K562 (cell line): ENCODE data around the gene USP46. TPM values are rescaled to one million over a fixed set of nuclear protein-coding genes. Genes with fewer than 3 reads are reported as not detected.

Experiments used
- ATAC-seq: fragments of 200-7000 bp; cut with Tn5 transposase; 3 replicates; pipeline ENCODE4 v1.9.1; 2020; ENCODE audit warnings: moderate library complexity
- BruUV-seq: library from RNA; stranded (reverse); fragments of 400-500 nt; replicated peaks from 2 replicates; lab custom pipeline; 2021; lab: Mats Ljungman, UMichigan
- CTCF ChIA-PET: fragments of 300-600 bp; formaldehyde crosslinking; extraction: SDS; loops from one replicate; lab custom pipeline; 2021; ENCODE audit warnings: low intra/inter-chr PET ratio; lab: Yijun Ruan, JAX
- POLR2A ChIA-PET: fragments of 300-600, 350-650 bp; sonication (Branson Sonifier 250); formaldehyde crosslinking; extraction: SDS; loops from one replicate; lab custom pipeline; 2021; ENCODE audit warnings: antibody characterized with exemption, inconsistent platforms; lab: Yijun Ruan, JAX
- DNase-seq, 4 experiments: peaks; one replicate each; pipeline versions ENCODE4 v3.0.0 to v3.0.0-alpha.2; 2011 to 2018; ENCODE audit warnings: low spot score in 3 of 4, mixed read lengths in 3 of 4; ENCODE audit errors: extremely low read depth in 1 of 4
- FAIRE-seq: peaks from 2 replicates; lab custom pipeline; 2011; peaks lifted over from hg19 to GRCh38; lab: Jason Lieb, UNC
- H2AFZ ChIP-seq: 2 replicates; pipeline ENCODE4 v1.6.0; 2011; ENCODE audit warnings: low read depth, low read length, control low read depth, inconsistent platforms
- H3K27ac ChIP-seq: fragments of 200-600 bp; 3 replicates; pipeline ENCODE4 v1.8.0; 2011; ENCODE audit warnings: low read depth, mild to moderate bottlenecking, control low read depth, inconsistent platforms, low read length, moderate library complexity, mixed read lengths; ENCODE audit errors: extremely low read depth
- H3K27me3 ChIP-seq, 2 experiments: fragments of 300-600 bp in 1 of 2; 2 replicates in 1 of 2; 3 replicates in 1 of 2; pipeline versions ENCODE4 v1.6.0 to v1.8.0; 2011; ENCODE audit warnings: inconsistent platforms in 2 of 2, low read length in 2 of 2, mild to moderate bottlenecking in 1 of 2, mixed read lengths in 1 of 2, moderate library complexity in 1 of 2; ENCODE audit not compliant: control insufficient read depth in 2 of 2, insufficient read depth in 2 of 2
- H3K36me3 ChIP-seq: fragments of 300-600 bp; 3 replicates; pipeline ENCODE4 v1.8.0; 2011; ENCODE audit warnings: mild to moderate bottlenecking, low read length, inconsistent platforms; ENCODE audit not compliant: control insufficient read depth, insufficient read depth
- H3K4me1 ChIP-seq, 2 experiments: fragments of 200-600 bp in 1 of 2; replicated peaks in 1 of 2; 2 replicates in 1 of 2; 3 replicates in 1 of 2; pipeline versions ENCODE4 v1.5.1 to v1.8.0; 2011; ENCODE audit warnings: inconsistent platforms in 2 of 2, low read length in 2 of 2, mild to moderate bottlenecking in 1 of 2, mixed read lengths in 1 of 2, moderate library complexity in 1 of 2; ENCODE audit not compliant: control insufficient read depth in 2 of 2, insufficient read depth in 2 of 2
- H3K4me2 ChIP-seq: 2 replicates; pipeline ENCODE4 v1.6.1; 2011; ENCODE audit warnings: low read length, control low read depth, inconsistent platforms, mixed read lengths; ENCODE audit not compliant: insufficient read depth
- H3K4me3 ChIP-seq: fragments of 200-600 bp; sonication (generic), shearing (Covaris generic); 2 replicates; pipeline ENCODE4 v1.5.1; 2016; ENCODE audit warnings: control low read depth, inconsistent platforms
- H3K79me2 ChIP-seq: fragments of 200-600 bp; 3 replicates; pipeline ENCODE4 v1.8.0; 2011; ENCODE audit warnings: low read length, inconsistent platforms; ENCODE audit not compliant: control insufficient read depth, insufficient read depth
- H3K9ac ChIP-seq, 2 experiments: 2 replicates each; pipeline versions ENCODE4 v1.6.0 to v1.6.1; 2011; ENCODE audit warnings: low read depth in 2 of 2, low read length in 2 of 2, control low read depth in 1 of 2, inconsistent platforms in 1 of 2, mild to moderate bottlenecking in 1 of 2, mixed read lengths in 1 of 2; ENCODE audit not compliant: insufficient read depth in 1 of 2
- H3K9me1 ChIP-seq: one replicate; pipeline ENCODE4 v1.6.0; 2011; ENCODE audit warnings: inconsistent platforms, mild to moderate bottlenecking, low read length, moderate library complexity; ENCODE audit not compliant: control insufficient read depth, insufficient read depth
- H3K9me3 ChIP-seq: replicated peaks from 2 replicates; pipeline ENCODE4 v1.5.1; 2011; ENCODE audit warnings: low read depth, low read length, inconsistent platforms; ENCODE audit not compliant: control insufficient read depth, insufficient read depth
- H4K20me1 ChIP-seq: replicated peaks from 2 replicates; pipeline ENCODE4 v1.6.1; 2011; ENCODE audit warnings: low read length, inconsistent platforms, mixed read lengths; ENCODE audit not compliant: control insufficient read depth, insufficient read depth
- ARID1B ChIP-seq: fragments of 450-650 bp; IDR thresholded peaks from 2 replicates; pipeline ENCODE4 v1.6.1; 2016; ENCODE audit warnings: antibody characterized with exemption, mild to moderate bottlenecking, inconsistent platforms
- BRF1 ChIP-seq: IDR thresholded peaks from 3 replicates; pipeline ENCODE4 v1.6.1; 2011; ENCODE audit warnings: borderline replicate concordance, mild to moderate bottlenecking; ENCODE audit not compliant: insufficient read length; ENCODE audit errors: extremely low read depth
- DNMT1 ChIP-seq: fragments of 450-650 bp; IDR thresholded peaks from 2 replicates; pipeline ENCODE4 v1.6.1; 2016; ENCODE audit warnings: antibody characterized with exemption, mild to moderate bottlenecking
- FOS ChIP-seq: IDR thresholded peaks from 3 replicates; pipeline ENCODE4 v1.6.1; 2011; ENCODE audit not compliant: insufficient read length; ENCODE audit errors: extremely low read depth
- NR1H2 ChIP-seq: sonication (generic); formaldehyde crosslinking; IDR thresholded peaks from 2 replicates; pipeline ENCODE4 v1.4.0; 2020; ENCODE audit warnings: mild to moderate bottlenecking, missing genetic modification reagents
- NR2F6 ChIP-seq: fragments of 450-650 bp; formaldehyde crosslinking; IDR thresholded peaks from 2 replicates; pipeline ENCODE4 v1.4.0; 2020; ENCODE audit warnings: mild to moderate bottlenecking
- PHF20 ChIP-seq: fragments of 450-650 bp; IDR thresholded peaks from 2 replicates; pipeline ENCODE4 v1.6.1; 2018; ENCODE audit not compliant: partially characterized antibody
- RUNX1 ChIP-seq: sonication (generic); IDR thresholded peaks from 2 replicates; pipeline ENCODE4 v1.6.1; 2016; ENCODE audit warnings: antibody characterized with exemption, low read depth
- SP2 ChIP-seq: IDR thresholded peaks from 2 replicates; pipeline ENCODE4 v1.6.1; 2011; ENCODE audit warnings: mild to moderate bottlenecking, low read depth, low read length, moderate library complexity; ENCODE audit not compliant: poor library complexity, severe bottlenecking; ENCODE audit errors: extremely low read depth
- SREBF1 ChIP-seq: fragments of 150-350 bp; IDR thresholded peaks from 2 replicates; pipeline ENCODE4 v1.6.1; 2014; ENCODE audit warnings: antibody characterized with exemption, low read depth, low read length, borderline replicate concordance
- ZC3H11A ChIP-seq: IDR thresholded peaks from 2 replicates; pipeline ENCODE4 v1.6.1; 2012; ENCODE audit warnings: low read depth, low read length, improper control_type of control experiment
- ZNF766 ChIP-seq: fragments of 200-800 bp; sonication (Bioruptor generic); conservative IDR thresholded peaks from 2 replicates; pipeline ENCODE4 v1.6.1; 2016; ENCODE audit warnings: missing genetic modification characterization, missing compliant biosample characterization
- WGBS: fragments of 100-300 bp; shearing (Covaris generic); methylation state at CpG from one replicate; pipeline ENCODE4 v1.1.6; 2016; ENCODE audit warnings: low coverage, mixed read lengths; ENCODE audit not compliant: insufficient coverage; ENCODE audit errors: missing lambda C conversion rate; 5-methylcytosine and 5-hydroxymethylcytosine counted together
- in situ Hi-C: fragments of 300-500 bp; cut with MboI; formaldehyde crosslinking; loops from 4 replicates; pipeline ENCODE4 v1.15.0; 2018; ENCODE audit warnings: inconsistent platforms, mixed read lengths
- intact Hi-C: fragments of 100-400 bp; cut with micrococcal nuclease; formaldehyde crosslinking; loops from 2 replicates; pipeline ENCODE4 v1.14.2; 2022
- polyA plus RNA-seq, 8 experiments: library from polyadenylated mRNA; depleted of rRNA in 4 of 8; stranded (reverse) in 5 of 8; unstranded in 3 of 8; fragments of >200 nt; fragmentation: Nextera tagmentation in 2 of 8; fragmentation: Illumina TruSeq in 1 of 8; extraction: Ambion mirVana in 2 of 8; extraction: Trizol in 1 of 8; gene quantifications; 2 replicates each; pipeline versions ENCODE4 v1.2.1 to v1.2.3, GENCODE V29; 2011 to 2014; ENCODE audit warnings: inconsistent platforms in 1 of 8, missing spikeins in 1 of 8
- total RNA-seq, 7 experiments: library from RNA; depleted of rRNA in 6 of 7; stranded (reverse); fragments of >200 nt in 6 of 7; fragmentation: Illumina TruSeq in 2 of 7; extraction: Trizol in 2 of 7; gene quantifications; 2 replicates each; pipeline versions ENCODE4 v1.2.1 to v1.2.3, GENCODE V29; 2011 to 2021; ENCODE audit warnings: low replicate concordance in 1 of 7
- TF ChIP-seq, protein P1 (sequence below): fragments of 250-450 bp; sonication (Bioruptor Pico); IDR thresholded peaks from 2 replicates; pipeline ENCODE4 v1.4.0; 2020; ENCODE audit warnings: mild to moderate bottlenecking, moderate library complexity
- TF ChIP-seq, protein P2 (sequence below): fragments of 450-650 bp; IDR thresholded peaks from 2 replicates; pipeline ENCODE4 v1.6.1; 2017; ENCODE audit warnings: antibody characterized with exemption

USP46 gene
- total and polyA plus RNA-seq, 9 of the 15 experiments (the other 6 are each of a cell fraction or from before 2014, with no cell fraction given): 3.0 to 11.7 (median 8.4) TPM

DNA sequence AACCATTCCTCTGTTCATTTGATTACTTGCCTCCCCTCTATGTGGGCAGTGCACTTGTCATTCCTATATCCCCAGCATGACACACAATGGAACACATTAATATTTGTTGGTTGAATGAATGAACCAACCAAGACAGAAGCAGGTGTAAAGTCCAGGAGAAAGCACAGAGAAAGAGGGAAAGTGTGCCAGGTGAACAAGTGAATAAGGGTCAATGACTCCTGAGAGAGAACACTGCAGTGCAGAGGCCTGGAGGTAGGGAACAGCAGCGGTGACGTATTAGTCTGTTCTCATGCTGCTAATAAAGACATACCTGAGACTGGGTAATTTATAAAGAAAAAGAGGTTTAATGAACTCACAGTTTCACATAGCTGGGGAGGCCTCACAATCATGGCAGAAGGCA lies 53.1 kb downstream of the USP46 start (continued):
- TF ChIP-seq, protein P1, sequence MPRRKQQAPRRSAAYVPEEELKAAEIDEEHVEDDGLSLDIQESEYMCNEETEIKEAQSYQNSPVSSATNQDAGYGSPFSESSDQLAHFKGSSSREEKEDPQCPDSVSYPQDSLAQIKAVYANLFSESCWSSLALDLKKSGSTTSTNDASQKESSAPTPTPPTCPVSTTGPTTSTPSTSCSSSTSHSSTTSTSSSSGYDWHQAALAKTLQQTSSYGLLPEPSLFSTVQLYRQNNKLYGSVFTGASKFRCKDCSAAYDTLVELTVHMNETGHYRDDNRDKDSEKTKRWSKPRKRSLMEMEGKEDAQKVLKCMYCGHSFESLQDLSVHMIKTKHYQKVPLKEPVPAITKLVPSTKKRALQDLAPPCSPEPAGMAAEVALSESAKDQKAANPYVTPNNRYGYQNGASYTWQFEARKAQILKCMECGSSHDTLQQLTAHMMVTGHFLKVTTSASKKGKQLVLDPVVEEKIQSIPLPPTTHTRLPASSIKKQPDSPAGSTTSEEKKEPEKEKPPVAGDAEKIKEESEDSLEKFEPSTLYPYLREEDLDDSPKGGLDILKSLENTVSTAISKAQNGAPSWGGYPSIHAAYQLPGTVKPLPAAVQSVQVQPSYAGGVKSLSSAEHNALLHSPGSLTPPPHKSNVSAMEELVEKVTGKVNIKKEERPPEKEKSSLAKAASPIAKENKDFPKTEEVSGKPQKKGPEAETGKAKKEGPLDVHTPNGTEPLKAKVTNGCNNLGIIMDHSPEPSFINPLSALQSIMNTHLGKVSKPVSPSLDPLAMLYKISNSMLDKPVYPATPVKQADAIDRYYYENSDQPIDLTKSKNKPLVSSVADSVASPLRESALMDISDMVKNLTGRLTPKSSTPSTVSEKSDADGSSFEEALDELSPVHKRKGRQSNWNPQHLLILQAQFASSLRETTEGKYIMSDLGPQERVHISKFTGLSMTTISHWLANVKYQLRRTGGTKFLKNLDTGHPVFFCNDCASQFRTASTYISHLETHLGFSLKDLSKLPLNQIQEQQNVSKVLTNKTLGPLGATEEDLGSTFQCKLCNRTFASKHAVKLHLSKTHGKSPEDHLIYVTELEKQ (CRISPR knock-in tag): no peak
- no peak for TF ChIP-seq BRF1

DNA sequence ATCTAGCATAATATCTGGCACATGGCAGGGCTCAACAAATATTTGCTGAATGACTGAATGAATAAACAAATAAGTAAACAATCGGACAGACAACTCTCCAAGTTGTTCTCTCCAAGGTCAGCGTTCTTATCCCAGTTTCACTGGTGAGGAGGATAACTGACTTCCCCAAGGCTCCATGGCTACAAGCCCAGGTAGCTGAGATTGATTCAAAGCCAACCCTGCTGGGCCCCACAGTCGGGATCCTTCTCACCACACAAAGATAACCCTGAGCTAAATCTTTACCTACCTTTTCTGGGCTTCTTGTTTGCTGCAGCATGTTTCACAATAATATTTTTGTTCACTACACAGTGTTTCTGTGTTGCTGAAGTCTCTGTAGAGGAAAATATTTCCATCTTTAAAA lies 54.9 kb downstream of the USP46 start:
- no peaks in the 10 kb centered on the region for H3K79me2 ChIP-seq
- no peak overlapping the region for H3K27ac ChIP-seq
- ChIA-PET POLR2A (no interaction called here), CTCF (interaction anchor here (0.5 kb wide), 1 partner anchor 386 kb away, joined by 3 read pairs; no protein-coding TSS in a partner anchor)
- H3K27me3 ChIP-seq: no peaks in the 10 kb centered on the region
- no peak for DNase-seq
- no peak for ATAC-seq
- no peaks in the 10 kb centered on the region for H3K9me3 ChIP-seq
- no peak overlapping the region for H3K9ac ChIP-seq
- no peak overlapping the region for H3K4me2 ChIP-seq
- peaks cover 6% of the 10 kb centered on the region; the same call in 1 of the 3 replicates for H3K36me3 ChIP-seq
- intact Hi-C loops (no loop called here), in situ Hi-C loops (no loop called here)
- H3K4me1 ChIP-seq: no peaks in the 10 kb centered on the region
- H2AFZ ChIP-seq: no peak overlapping the region
- H3K9me1 ChIP-seq: no peaks in the 10 kb centered on the region
- no TSS peak for BruUV-seq
- H4K20me1 ChIP-seq: no peaks in the 10 kb centered on the region
- H3K4me3 ChIP-seq: no peak overlapping the region
- 50% methylated on average over 3 of the region's 3 CpGs for WGBS
- no peak for FAIRE-seq
- TF ChIP-seq PHF20 (no peak), NR2F6 (CRISPR knock-in tag) (no peak), SP2 (no peak), NR1H2 (no peak), RUNX1 (no peak), ZNF766 (CRISPR knock-in tag) (no peak), SREBF1 (no peak), ARID1B (no peak), FOS (no peak), DNMT1 (no peak), ZC3H11A (no peak)
- TF ChIP-seq, protein P2, sequence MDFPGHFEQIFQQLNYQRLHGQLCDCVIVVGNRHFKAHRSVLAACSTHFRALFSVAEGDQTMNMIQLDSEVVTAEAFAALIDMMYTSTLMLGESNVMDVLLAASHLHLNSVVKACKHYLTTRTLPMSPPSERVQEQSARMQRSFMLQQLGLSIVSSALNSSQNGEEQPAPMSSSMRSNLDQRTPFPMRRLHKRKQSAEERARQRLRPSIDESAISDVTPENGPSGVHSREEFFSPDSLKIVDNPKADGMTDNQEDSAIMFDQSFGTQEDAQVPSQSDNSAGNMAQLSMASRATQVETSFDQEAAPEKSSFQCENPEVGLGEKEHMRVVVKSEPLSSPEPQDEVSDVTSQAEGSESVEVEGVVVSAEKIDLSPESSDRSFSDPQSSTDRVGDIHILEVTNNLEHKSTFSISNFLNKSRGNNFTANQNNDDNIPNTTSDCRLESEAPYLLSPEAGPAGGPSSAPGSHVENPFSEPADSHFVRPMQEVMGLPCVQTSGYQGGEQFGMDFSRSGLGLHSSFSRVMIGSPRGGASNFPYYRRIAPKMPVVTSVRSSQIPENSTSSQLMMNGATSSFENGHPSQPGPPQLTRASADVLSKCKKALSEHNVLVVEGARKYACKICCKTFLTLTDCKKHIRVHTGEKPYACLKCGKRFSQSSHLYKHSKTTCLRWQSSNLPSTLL: no peak
